SU-DHL-6 (cell line): Measurements from ENCODE around the gene AGPS.
A peak's percentile ranks its signal among the peaks of the same experiment; 100 is the strongest.
"Not testable (repeated sequence)": the region's sequence is repeated elsewhere in the genome, so short reads cannot be mapped to it uniquely, and the experiment has no call there.

ENCODE experiments used
- H2AFZ ChIP-seq: fragments of 200-600 bp; sonication (generic); 2 replicates; pipeline ENCODE4 v1.6.1; 2014; ENCODE audit warnings: low read depth, mild to moderate bottlenecking, moderate library complexity, mixed read lengths, antibody characterized with exemption, low read length; ENCODE audit not compliant: severe bottlenecking
- H3F3A ChIP-seq: fragments of 200-600 bp; shearing (Covaris generic); 2 replicates; pipeline ENCODE4 v1.6.0; 2016; ENCODE audit warnings: antibody characterized with exemption, mild to moderate bottlenecking; ENCODE audit not compliant: insufficient read depth
- H3K27ac ChIP-seq: fragments of 200-600 bp; sonication (generic); 2 replicates; pipeline ENCODE4 v1.5.1; 2016; ENCODE audit warnings: low read depth, mild to moderate bottlenecking, low read length, moderate library complexity, mixed read lengths
- H3K27me3 ChIP-seq: fragments of 200-600 bp; sonication (generic), shearing (Covaris generic); 2 replicates; pipeline ENCODE4 v1.6.0; 2014; ENCODE audit warnings: mild to moderate bottlenecking, low read length
- H3K36me3 ChIP-seq: fragments of 200-600 bp; sonication (generic); 2 replicates; pipeline ENCODE4 v1.6.1; 2014; ENCODE audit warnings: mild to moderate bottlenecking, low read length, mixed read lengths
- H3K4me2 ChIP-seq: fragments of 300-600, 200-600 bp; shearing (Covaris generic), sonication (generic); 2 replicates; pipeline ENCODE4 v1.6.0; 2014; ENCODE audit warnings: low read length, low read depth, mild to moderate bottlenecking; ENCODE audit not compliant: poor library complexity, severe bottlenecking
- H3K4me3 ChIP-seq: fragments of 200-600 bp; sonication (generic); 2 replicates; pipeline ENCODE4 v1.5.1; 2014; ENCODE audit warnings: antibody characterized with exemption, low read length, mild to moderate bottlenecking, mixed read lengths; ENCODE audit not compliant: insufficient read depth, poor library complexity, severe bottlenecking
- H3K79me2 ChIP-seq: fragments of 200-600 bp; sonication (generic); 2 replicates; pipeline ENCODE4 v1.6.1; 2014; ENCODE audit warnings: mild to moderate bottlenecking, low read length, moderate library complexity; ENCODE audit not compliant: insufficient read depth
- H3K9ac ChIP-seq: fragments of 200-600 bp; sonication (generic); 2 replicates; pipeline ENCODE4 v1.7.0; 2014; ENCODE audit warnings: mild to moderate bottlenecking, low read length
- H3K9me2 ChIP-seq: fragments of 200-600 bp; sonication (generic); replicated peaks from 2 replicates; pipeline ENCODE4 v1.6.1; 2014; ENCODE audit warnings: low read length; ENCODE audit not compliant: insufficient read depth
- H3K9me3 ChIP-seq: fragments of 200-600 bp; sonication (generic); 2 replicates; pipeline ENCODE4 v1.6.1; 2014; ENCODE audit warnings: low read length, mixed read lengths; ENCODE audit not compliant: insufficient read depth
- H4K20me1 ChIP-seq: fragments of 200-600 bp; sonication (generic); 2 replicates; pipeline ENCODE4 v1.6.1; 2014; ENCODE audit warnings: low read depth, mild to moderate bottlenecking, antibody characterized with exemption, low read length, moderate library complexity, mixed read lengths
- CTCF ChIP-seq: fragments of 200-600 bp; sonication (generic); IDR thresholded peaks from one replicate; pipeline ENCODE4 v1.5.1; 2017; ENCODE audit warnings: antibody characterized with exemption, mild to moderate bottlenecking, low read length, moderate library complexity; ENCODE audit not compliant: insufficient read depth, poor library complexity, severe bottlenecking
- EZH2phosphoT487 ChIP-seq: fragments of 200-600 bp; sonication (generic), shearing (Covaris generic); conservative IDR thresholded peaks from 2 replicates; pipeline ENCODE4 v1.6.1; 2018; ENCODE audit warnings: mild to moderate bottlenecking, antibody characterized with exemption, low read length, moderate library complexity, mixed read lengths

AGPS gene

GRCh38 chr2:177550264-177551200 lies 158.0 kb downstream of the AGPS start:
- Histone ChIP-seq H4K20me1 (no peaks in the 10 kb centered on the region), H3K4me2 (no peak overlapping the region), H3F3A (no peaks in the 10 kb centered on the region), H3K27me3 (no peaks in the 10 kb centered on the region), H3K9me3 (no peaks in the 10 kb centered on the region), H3K9ac (no peak overlapping the region), H3K9me2 (no peaks in the 10 kb centered on the region), H3K4me3 (no peak overlapping the region), H2AFZ (no peak overlapping the region), H3K36me3 (no peaks in the 10 kb centered on the region), H3K27ac (no peak overlapping the region), H3K79me2 (no peaks in the 10 kb centered on the region)
- TF ChIP-seq EZH2phosphoT487 (no peak), CTCF (no peak)

- H3K27me3 ChIP-seq, H4K20me1 ChIP-seq, H3K4me3 ChIP-seq, H3F3A ChIP-seq, H3K9ac ChIP-seq, H3K4me2 ChIP-seq, H3K27ac ChIP-seq, H3K9me2 ChIP-seq, H3K9me3 ChIP-seq, H2AFZ ChIP-seq, H3K79me2 ChIP-seq, H3K36me3 ChIP-seq: not testable (repeated sequence)
Measured at GRCh38 chr2:177551360-177551759, 158.8 kb downstream of the AGPS start.

- Histone ChIP-seq H3K27ac (no peak overlapping the region), H3K4me3 (peak overlapping the region; percentile 83), H3K27me3 (no peaks in the 10 kb centered on the region), H3K9me2 (no peaks in the 10 kb centered on the region), H3K9me3 (no peaks in the 10 kb centered on the region), H3F3A (no peaks in the 10 kb centered on the region), H3K4me2 (peak overlapping the region; percentile 93), H4K20me1 (no peaks in the 10 kb centered on the region), H2AFZ (peak overlapping the region; percentile 99), H3K79me2 (no peaks in the 10 kb centered on the region), H3K36me3 (no peaks in the 10 kb centered on the region), H3K9ac (peak overlapping the region; percentile 61)
- TF ChIP-seq EZH2phosphoT487, result no peak
- TF ChIP-seq CTCF, result no peak
Measured at GRCh38 chr2:177551989-177552421, 159.4 kb downstream of the AGPS start.
